ENCODE results near the gene WFDC1.

The WFDC1 gene

GRCh38 chr16:84283314-84284153 is 11.1 kb upstream of the WFDC1 start:
- CTCF ChIA-PET, result no interaction called here

GRCh38 chr16:84284154-84284722 is 10.4 kb upstream of the WFDC1 start:
- ChIA-PET POLR2A (no interaction called here), CTCF (no interaction called here)
- TF ChIP-seq, protein P1, sequence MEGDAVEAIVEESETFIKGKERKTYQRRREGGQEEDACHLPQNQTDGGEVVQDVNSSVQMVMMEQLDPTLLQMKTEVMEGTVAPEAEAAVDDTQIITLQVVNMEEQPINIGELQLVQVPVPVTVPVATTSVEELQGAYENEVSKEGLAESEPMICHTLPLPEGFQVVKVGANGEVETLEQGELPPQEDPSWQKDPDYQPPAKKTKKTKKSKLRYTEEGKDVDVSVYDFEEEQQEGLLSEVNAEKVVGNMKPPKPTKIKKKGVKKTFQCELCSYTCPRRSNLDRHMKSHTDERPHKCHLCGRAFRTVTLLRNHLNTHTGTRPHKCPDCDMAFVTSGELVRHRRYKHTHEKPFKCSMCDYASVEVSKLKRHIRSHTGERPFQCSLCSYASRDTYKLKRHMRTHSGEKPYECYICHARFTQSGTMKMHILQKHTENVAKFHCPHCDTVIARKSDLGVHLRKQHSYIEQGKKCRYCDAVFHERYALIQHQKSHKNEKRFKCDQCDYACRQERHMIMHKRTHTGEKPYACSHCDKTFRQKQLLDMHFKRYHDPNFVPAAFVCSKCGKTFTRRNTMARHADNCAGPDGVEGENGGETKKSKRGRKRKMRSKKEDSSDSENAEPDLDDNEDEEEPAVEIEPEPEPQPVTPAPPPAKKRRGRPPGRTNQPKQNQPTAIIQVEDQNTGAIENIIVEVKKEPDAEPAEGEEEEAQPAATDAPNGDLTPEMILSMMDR (IDR thresholded peaks at IDR 0.05; ENCODE audit: insufficient read depth, low read length, missing control alignments), result no peak
- no peak overlapping the region for H3K4me3 ChIP-seq (ENCODE audit: low read depth, low read length)
- DNase-seq (ENCODE audit: low read depth, low spot score), result no peak

More at GRCh38 chr16:84283314-84284153, 11.1 kb upstream of the WFDC1 start:
- DNase-seq (ENCODE audit: low read depth, low spot score), result no peak
- TF ChIP-seq, protein P1 (IDR thresholded peaks at IDR 0.05; ENCODE audit: insufficient read depth, low read length, missing control alignments), result no peak
- POLR2A ChIA-PET, result no interaction called here
- no peak overlapping the region for H3K4me3 ChIP-seq (ENCODE audit: low read depth, low read length)

DNA sequence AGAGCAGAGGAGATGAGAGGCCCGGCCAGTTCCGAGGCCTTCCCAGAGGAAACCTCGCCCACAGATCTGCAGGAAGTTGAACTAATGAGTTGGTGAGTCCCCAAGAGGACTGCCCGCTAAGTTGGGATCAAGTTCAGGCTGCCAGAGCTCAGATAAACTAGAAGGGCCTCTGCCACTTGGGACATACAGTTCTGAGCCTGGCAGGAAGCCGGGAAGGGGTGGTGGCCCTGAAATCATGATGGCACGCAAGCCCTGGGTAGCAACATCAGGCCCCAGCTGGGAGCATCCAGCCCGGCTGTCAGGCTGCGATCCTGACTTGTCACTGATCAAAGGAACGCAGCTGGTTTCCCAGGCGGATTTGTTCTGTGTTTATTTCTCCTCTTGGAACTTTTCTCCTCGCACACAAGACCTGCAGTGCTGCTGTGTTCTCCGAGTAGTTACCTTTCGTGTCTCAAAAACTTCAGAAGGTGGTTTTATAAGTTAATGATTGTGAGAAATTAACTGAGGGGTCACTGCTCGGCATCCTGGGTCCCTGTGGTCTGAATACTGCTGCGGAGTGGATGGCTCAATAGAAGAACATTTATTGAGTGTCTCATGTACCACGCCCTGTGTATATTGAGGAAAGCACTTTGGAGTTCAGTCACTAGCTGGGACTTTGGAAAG is 8.0 kb upstream of the WFDC1 start:
- POLR2A ChIA-PET, result no interaction called here
- TF ChIP-seq, protein P1 (IDR thresholded peaks at IDR 0.05; ENCODE audit: insufficient read depth, low read length, missing control alignments), result no peak
- no peak for DNase-seq (ENCODE audit: low read depth, low spot score)
- no peak overlapping the region for H3K4me3 ChIP-seq (ENCODE audit: low read depth, low read length)
- CTCF ChIA-PET, result interaction anchor here (1.6 kb wide), 1 partner anchor 10 kb away, joined by 7 read pairs; no protein-coding TSS in a partner anchor

DNA sequence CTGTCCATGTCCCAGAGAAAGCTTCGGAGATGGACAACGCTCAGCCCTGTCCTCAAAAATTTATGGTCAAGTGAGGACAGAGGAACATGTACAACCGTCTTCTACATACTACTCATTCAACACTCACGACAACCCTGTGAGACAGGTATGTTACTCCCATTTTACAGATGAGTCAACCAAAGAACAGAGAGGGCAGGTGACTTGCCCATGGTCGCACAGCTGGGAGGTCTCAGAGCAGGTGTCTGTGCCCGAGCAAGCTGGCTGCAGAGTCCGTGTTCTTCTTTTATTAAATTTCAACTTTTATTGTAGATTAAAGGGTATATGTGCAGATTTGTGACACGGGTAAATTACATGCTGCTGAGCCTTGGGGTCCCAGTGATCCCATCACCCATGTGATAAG is 5.8 kb upstream of the WFDC1 start:
- POLR2A ChIA-PET, result no interaction called here
- TF ChIP-seq, protein P1 (IDR thresholded peaks at IDR 0.05; ENCODE audit: insufficient read depth, low read length, missing control alignments), result no peak
- no peak overlapping the region for H3K4me3 ChIP-seq (ENCODE audit: low read depth, low read length)
- no peak for DNase-seq (ENCODE audit: low read depth, low spot score)
- CTCF ChIA-PET, result interaction anchor here (1.3 kb wide), 2 partner anchors 11 to 19 kb away, joined by 3 to 9 read pairs; no protein-coding TSS in a partner anchor

- TF ChIP-seq, protein P1 (IDR thresholded peaks at IDR 0.05; ENCODE audit: insufficient read depth, low read length, missing control alignments), result no peak
- DNase-seq (ENCODE audit: low read depth, low spot score), result no peak
- ChIA-PET POLR2A (no interaction called here), CTCF (interaction anchor here (0.6 kb wide), 1 partner anchor 14 kb away, joined by 3 read pairs; no protein-coding TSS in a partner anchor)
- H3K4me3 ChIP-seq (ENCODE audit: low read depth, low read length), result no peak overlapping the region
These were observed 3.5 kb upstream of the WFDC1 start for GRCh38 chr16:84291226-84291625.

DNA sequence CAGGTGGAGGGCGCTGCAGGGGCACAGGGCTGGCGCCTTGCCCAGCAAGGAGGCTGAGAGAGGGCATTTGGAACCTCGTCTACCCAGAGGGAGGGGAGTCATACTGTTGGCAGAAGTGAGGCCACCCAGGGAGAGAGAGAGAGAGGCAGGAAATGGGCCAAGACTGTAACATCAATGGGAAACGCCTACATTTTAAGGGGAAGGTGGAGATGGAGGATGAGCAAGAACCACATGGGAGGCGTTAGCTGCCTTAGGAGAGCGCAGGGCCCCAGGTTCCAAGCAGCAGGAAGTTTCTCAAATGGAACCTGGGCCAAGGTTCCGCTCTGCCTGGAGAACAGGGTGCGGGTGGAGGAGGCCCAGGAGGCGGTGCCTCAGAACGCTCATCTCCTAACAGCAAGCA is 2.7 kb upstream of the WFDC1 start:
- TF ChIP-seq, protein P1 (IDR thresholded peaks at IDR 0.05; ENCODE audit: insufficient read depth, low read length, missing control alignments), result no peak
- H3K4me3 ChIP-seq (ENCODE audit: low read depth, low read length), result no peak overlapping the region
- POLR2A ChIA-PET, result no interaction called here
- CTCF ChIA-PET, result interaction anchor here (1.1 kb wide), 1 partner anchor 105 kb away, joined by 3 read pairs; the partner anchor contains the start of gene TAF1C
- no peak for DNase-seq (ENCODE audit: low read depth, low spot score)
